GM19455 (cell line): ENCODE measurements around the gene MOB3B.
A peak's percentile ranks its signal among the peaks of the same experiment; 100 is the strongest.
"Not testable (repeated sequence)": the region's sequence is repeated elsewhere in the genome, so short reads cannot be mapped to it uniquely, and the experiment has no call there.

Experiments
- ATAC-seq: cut with Tn5 transposase; IDR thresholded peaks from one replicate; pipeline ENCODE4 v1.9.1; 2021; ENCODE audit not compliant: unreplicated experiment

The MOB3B gene

GRCh38 chr9:27519466-27520465 is 9.8 kb downstream of the MOB3B start:
- ATAC-seq: no peak

GRCh38 chr9:27518809-27519208 is 10.8 kb downstream of the MOB3B start:
- ATAC-seq: no peak

GRCh38 chr9:27518006-27518405 is 11.6 kb downstream of the MOB3B start:
- ATAC-seq: no peak

GRCh38 chr9:27514551-27514950 is 15.1 kb downstream of the MOB3B start:
- no peak for ATAC-seq

- no peak for ATAC-seq
Measured at GRCh38 chr9:27511771-27512170, 17.8 kb downstream of the MOB3B start.

- no peak for ATAC-seq
Measured at GRCh38 chr9:27510780-27511179, 18.8 kb downstream of the MOB3B start.

- no peak for ATAC-seq
Measured at GRCh38 chr9:27506981-27507380, 22.6 kb downstream of the MOB3B start.

GRCh38 chr9:27505744-27506161 is 23.9 kb downstream of the MOB3B start:
- ATAC-seq: no peak

GRCh38 chr9:27504259-27504658 is 25.4 kb downstream of the MOB3B start:
- ATAC-seq: no peak

GRCh38 chr9:27503623-27504022 is 26.0 kb downstream of the MOB3B start:
- ATAC-seq: no peak

GRCh38 chr9:27500902-27501301 is 28.7 kb downstream of the MOB3B start:
- not testable (repeated sequence) for ATAC-seq

- ATAC-seq: no peak
Measured at GRCh38 chr9:27499451-27499850, 30.2 kb downstream of the MOB3B start.

- no peak for ATAC-seq
Measured at GRCh38 chr9:27497883-27498417, 31.7 kb downstream of the MOB3B start.

GRCh38 chr9:27496135-27496504 is 33.5 kb downstream of the MOB3B start:
- ATAC-seq: no peak

GRCh38 chr9:27495480-27496134 is 34.0 kb downstream of the MOB3B start:
- no peak for ATAC-seq

GRCh38 chr9:27491154-27491553 is 38.5 kb downstream of the MOB3B start:
- ATAC-seq: no peak

GRCh38 chr9:27489087-27489876 is 40.3 kb downstream of the MOB3B start:
- ATAC-seq: peak; percentile 77

- ATAC-seq: no peak
Measured at GRCh38 chr9:27487927-27488326, 41.7 kb downstream of the MOB3B start.

GRCh38 chr9:27487128-27487640 is 42.4 kb downstream of the MOB3B start:
- no peak for ATAC-seq

GRCh38 chr9:27485158-27485557 is 44.5 kb downstream of the MOB3B start:
- peak; percentile 74 for ATAC-seq

- ATAC-seq: no peak
Measured at GRCh38 chr9:27483576-27483975, 46.0 kb downstream of the MOB3B start.
